Endothelial cell of umbilical vein (primary cell): Measurements from ENCODE around the gene WBP4.
A peak's percentile ranks its signal among the peaks of the same experiment; 100 is the strongest.

Experiments used
- JUN ChIP-seq: IDR thresholded peaks from 2 replicates; pipeline ENCODE4 v1.6.1; 2011; ENCODE audit warnings: borderline replicate concordance, low read depth; ENCODE audit not compliant: insufficient read length, insufficient read depth
- MAX ChIP-seq: IDR thresholded peaks from 2 replicates; pipeline ENCODE4 v1.6.1; 2011; ENCODE audit not compliant: insufficient read depth, insufficient read length
- POLR2A ChIP-seq: IDR thresholded peaks from 2 replicates; pipeline ENCODE4 v1.6.1; 2012; ENCODE audit warnings: low read depth, mild to moderate bottlenecking, control low read depth, low read length

GRCh38 chr13:41049480-41050440 is 11.5 kb upstream of the WBP4 start:
- TF ChIP-seq POLR2A (no peak), JUN (peak; percentile 52), MAX (no peak)
